ENCODE data around the gene UBASH3A. TPM values are rescaled to one million over a fixed set of nuclear protein-coding genes. Genes with fewer than 3 reads are reported as not detected.

The UBASH3A gene
- total RNA-seq, 1 donor from 2014 or later: not detected

DNA sequence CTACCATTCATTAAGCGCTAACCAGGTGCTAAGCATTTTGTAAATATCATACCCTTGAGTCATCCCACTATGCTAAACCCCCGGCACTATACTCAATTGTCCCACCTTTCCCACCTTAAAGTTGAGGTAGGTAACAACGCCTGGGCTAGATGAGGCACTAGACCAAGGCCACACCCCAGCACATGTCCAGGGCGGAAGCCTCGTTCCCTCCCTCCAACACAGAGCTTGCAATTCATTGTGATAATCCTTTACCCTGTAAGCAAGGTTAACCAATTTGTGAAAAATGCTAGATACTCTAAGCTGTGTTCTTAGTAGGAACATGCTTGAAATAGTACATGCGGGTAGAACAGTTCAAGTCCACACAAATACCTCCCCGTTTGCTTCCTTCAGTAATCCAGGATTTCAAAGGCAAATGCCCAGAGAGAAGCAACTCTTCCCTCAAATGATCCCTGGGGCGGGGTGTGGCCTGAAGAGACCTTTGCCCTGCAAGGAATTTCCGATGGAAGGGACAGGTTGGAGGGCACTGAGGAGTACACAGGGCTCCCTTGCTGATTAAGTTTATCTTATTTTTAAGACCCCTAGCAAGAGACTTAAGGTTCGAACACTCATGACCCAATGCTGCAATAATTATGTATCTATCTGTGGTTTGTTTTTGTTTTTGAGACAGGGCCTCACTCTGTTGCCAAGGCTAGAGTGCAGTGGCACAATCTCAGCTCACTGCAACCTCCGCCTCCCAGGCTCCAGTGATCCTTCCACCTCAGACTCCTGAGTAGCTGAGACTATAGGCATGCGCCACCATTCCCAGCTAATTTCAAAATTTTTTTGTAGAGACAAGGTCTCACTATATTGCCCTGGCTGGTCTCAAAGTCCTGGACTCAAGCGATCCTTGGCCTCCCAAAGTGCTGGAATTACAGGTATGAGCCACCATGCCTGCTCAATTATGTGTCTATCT, 89.7 kb downstream of the UBASH3A start:
- no peak for DNase-seq

DNA sequence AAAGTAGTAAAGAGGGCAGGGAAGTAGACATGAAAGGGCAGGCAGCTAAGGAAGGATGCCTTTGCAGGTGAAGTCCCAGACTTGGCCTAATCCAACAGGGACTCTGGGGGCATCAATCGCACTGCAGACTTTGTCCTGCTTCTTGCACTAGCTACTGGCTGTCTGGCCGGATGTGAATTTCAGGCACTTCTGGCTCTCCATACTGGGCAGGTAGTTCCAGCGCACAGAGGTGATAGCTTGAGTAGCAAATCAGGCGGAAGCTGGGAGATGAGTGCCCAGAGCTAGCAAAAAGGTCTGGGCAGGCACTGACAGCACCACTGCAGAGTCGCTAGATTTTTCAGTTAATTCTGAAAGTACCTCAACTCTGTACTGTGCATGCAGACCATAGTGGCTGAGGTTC, 91.3 kb downstream of the UBASH3A start:
- DNase-seq: no peak

DNA sequence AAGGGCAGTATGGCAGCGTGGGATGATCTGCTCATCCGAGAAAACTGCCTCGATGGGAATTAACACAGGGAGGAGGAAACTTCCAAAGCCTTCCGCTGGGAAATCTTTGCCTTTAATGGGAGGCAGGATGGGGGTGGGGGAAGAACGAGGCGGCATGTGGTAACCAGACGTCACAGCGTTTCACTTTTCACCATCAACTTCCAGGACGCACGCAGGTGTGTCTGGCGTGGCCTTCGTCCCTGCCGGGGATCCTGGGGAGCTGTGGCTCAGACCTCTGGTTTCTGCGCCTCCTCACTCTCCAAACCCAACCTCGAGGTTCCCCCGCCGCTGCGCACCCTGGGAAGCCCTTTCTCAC, 92.0 kb downstream of the UBASH3A start:
- peak; percentile 39 for DNase-seq

DNA sequence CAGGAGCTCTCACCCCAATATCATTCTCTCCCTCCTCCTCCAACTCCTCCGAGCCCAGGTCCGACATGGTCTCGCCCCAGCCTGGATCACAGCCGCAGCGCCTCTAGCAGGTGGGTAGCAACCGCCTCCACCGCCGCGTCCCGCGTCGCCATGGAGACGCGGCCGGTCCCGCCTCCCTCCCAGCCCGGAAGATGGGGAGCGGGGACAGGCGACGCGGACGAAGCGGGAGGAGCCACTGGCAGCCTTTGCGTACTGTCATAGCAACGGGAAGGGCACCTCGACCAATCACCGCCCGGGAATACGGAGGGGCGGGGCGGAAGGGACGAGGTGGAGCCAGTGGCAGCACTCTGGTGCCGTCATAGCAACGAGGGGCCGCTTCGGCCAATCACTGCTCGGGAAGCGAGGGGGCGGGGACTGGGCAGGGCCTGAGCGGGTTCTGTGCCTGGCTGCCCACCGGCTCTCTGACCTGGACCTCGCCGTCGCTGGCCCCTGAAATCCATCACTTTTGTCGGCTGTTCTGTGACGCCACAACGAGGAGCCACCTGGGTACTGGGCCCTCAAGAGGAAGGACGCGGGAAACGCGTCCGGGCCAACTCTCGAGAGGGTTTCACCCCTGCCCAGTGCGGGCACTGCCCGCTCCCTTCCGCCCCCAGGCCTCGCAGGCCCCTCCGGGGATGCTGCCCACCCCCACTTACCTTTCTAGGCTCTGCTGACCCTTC, 92.6 kb downstream of the UBASH3A start, which contains the start of gene RSPH1:
RSPH1 (minus strand) TSS at position 105 of the 719 bp plus-strand sequence; CDS start at position 67, 38 bp downstream.
- DNase-seq: peak; percentile 99

DNA sequence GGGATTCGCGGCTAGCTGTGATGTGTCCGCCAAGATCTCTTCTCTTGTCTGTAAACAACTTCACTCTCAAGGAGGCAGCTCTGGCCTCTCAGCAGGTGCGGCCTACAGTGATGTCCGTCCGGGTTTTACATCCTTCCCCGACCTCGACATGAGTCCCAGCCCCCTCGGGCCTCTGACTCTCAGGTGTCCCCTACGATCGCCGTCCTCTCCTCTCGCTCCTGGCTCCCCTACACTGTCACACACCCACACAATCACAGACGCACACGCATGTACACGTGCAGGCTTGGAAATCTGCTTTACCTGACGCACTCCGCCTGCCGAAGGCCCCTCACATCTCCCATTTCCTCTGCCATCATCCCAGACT, 93.1 kb downstream of the UBASH3A start:
- DNase-seq: peak; percentile 17

Other genes starting within 250 kb of the UBASH3A start
- gene ABCG1, start 184.8 kb upstream of the UBASH3A start, total RNA-seq: 81.6 and 111 TPM in 2 replicates
- 81.9 and 257 TPM in 2 replicates for gene TFF3, start 88.5 kb upstream of the UBASH3A start, total RNA-seq
- gene TFF2, start 52.9 kb upstream of the UBASH3A start, total RNA-seq: not detected in 2 replicates
- gene TFF1, start 37.4 kb upstream of the UBASH3A start, total RNA-seq: not detected in 2 replicates
- gene TMPRSS3, start 7.8 kb upstream of the UBASH3A start, total RNA-seq: 0.05 TPM in 1 of 2 replicates, not detected in the other
- not detected in 2 replicates for gene RSPH1, start 92.3 kb downstream of the UBASH3A start, total RNA-seq
- 14.0 and 15.0 TPM in 2 replicates for gene SLC37A1, start 110.0 kb downstream of the UBASH3A start, total RNA-seq
- gene PDE9A, start 249.7 kb downstream of the UBASH3A start, total RNA-seq: 1.9 and 3.5 TPM in 2 replicates

Measured in dermis blood vessel endothelial cell (primary cell).